GM12864 (cell line): ENCODE results near the gene CD2.

ENCODE experiments used
- DNase-seq: peaks from one replicate; pipeline ENCODE4 v3.0.0-alpha.2; 2011; ENCODE audit warnings: low read depth
- H3K4me3 ChIP-seq: 2 replicates; pipeline ENCODE4 v1.5.1; 2011; ENCODE audit warnings: mild to moderate bottlenecking, low read depth, low read length, control low read depth
- CTCF ChIP-seq: IDR thresholded peaks from 2 replicates; pipeline ENCODE4 v1.5.1; 2011; ENCODE audit warnings: low read depth, mild to moderate bottlenecking, moderate library complexity, low read length, control low read depth, inconsistent platforms; ENCODE audit errors: missing control alignments

CD2 gene

DNA sequence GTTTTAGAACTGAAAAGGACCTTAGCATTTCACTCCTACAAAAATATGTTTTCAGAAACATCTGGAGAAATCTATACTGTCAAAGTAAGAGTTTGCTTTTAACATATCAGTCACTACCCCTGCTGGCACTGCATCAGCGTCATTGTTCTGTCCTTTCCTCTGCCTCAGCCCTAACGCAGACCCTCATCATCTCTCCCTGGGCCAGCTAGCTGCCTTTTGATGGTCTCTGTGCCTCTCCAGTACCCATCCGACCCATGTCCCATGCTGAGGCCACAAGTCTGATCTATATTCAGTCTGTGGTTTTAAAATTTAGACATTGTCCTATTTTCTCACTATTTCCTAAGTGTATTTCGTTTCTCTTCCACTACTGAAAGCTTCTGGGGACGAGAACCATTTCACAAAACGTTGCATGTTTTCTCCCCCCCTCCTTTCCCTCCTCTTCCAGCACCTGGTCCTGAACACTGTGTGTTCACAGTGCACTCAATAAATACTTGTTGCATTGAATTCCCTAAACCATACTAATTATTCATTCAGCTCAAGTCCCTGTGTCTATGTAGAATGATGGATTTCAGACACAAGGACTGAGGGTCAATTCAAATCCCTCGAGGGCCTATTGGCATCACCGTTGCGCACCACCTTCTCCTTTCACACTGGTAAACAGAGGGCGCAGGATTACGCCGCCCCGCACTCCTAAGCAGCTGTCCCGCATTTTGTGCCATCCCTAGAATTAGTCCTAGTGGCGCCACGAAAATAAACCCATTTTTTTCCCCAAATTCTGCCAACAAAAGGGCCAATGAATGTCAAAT, 53.4 kb downstream of the CD2 start:
- no peak for DNase-seq
- no peak for TF ChIP-seq CTCF
- H3K4me3 ChIP-seq: no peak overlapping the region

GRCh38 chr1:116808200-116808847, 54.1 kb downstream of the CD2 start:
- no peak for DNase-seq
- TF ChIP-seq CTCF: no peak
- no peak overlapping the region for H3K4me3 ChIP-seq

- TF ChIP-seq CTCF: no peak
- H3K4me3 ChIP-seq: no peak overlapping the region
- no peak for DNase-seq
These were observed 54.7 kb downstream of the CD2 start for GRCh38 chr1:116808848-116809508.

- H3K4me3 ChIP-seq: no peak overlapping the region
- no peak for TF ChIP-seq CTCF
- DNase-seq: no peak
These were observed 57.1 kb downstream of the CD2 start for GRCh38 chr1:116811321-116811720.

GRCh38 chr1:116814926-116815723, 60.9 kb downstream of the CD2 start:
- DNase-seq: no peak
- TF ChIP-seq CTCF: no peak
- no peak overlapping the region for H3K4me3 ChIP-seq

GRCh38 chr1:116817582-116818064, 63.4 kb downstream of the CD2 start:
- DNase-seq: peak; percentile 39
- H3K4me3 ChIP-seq: no peak overlapping the region
- peak; percentile 77 for TF ChIP-seq CTCF
